Inflammatory macrophage treated with lipopolysaccharide for 4 hours (primary cell): ENCODE results near the gene PRKAG2.

ENCODE experiments used
- DNase-seq: peaks from one replicate; pipeline ENCODE4 v3.0.0-alpha.2; 2020

PRKAG2 gene

DNA sequence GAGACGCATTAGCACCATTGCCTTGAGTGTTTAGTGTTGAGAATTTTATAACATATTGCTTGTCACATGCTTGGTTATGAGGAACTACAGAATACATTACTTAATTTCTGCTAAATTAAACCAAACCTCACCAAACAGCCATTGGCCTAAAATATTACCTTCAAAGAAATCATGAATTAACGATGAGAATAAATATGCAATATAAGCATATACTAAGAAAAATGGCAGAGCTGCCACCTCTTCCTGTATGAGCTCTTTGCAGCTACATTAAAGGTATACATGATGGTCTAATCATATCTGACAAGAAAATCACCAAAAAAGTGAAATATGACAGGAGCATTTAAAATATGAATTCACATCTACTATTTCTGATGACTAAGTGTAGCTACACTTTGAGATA is 352.1 kb downstream of the PRKAG2 start:
- no peak for DNase-seq

- DNase-seq: no peak
These were observed 352.6 kb downstream of the PRKAG2 start for GRCh38 chr7:151524331-151524730.

- DNase-seq: peak; percentile 27
These were observed 356.3 kb downstream of the PRKAG2 start for GRCh38 chr7:151520419-151521261.

DNA sequence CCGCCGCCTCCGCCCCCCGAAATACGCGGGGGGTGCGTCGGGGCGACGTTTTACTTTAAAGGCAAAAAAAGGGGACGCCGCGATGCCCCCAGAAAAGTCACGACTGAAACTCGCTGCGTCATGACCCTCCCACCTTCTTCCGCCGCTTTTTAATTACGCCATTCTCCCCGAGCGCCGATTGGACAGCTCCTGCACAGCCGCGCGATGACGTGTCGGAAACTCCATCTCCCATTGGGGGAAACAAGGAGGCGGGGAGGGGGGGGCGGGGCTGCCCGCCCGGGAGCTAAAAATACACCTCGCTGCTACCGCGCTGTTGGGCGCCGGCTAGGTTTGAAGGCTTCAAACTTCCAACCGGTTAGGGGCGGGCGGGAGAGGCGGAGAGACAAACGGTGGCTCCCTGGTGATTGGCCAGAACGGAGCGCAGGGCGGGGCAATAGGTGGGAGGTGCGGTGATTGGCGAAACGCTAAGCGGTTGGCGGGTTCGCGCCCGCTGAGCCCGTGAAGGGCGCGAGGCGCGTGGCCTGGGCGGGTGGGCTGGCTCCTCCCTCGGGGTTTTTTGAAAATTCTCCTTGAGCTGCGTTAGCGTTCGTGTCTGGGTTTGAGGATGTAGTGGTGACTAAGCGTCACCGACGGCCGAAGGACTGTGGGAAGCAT is 357.0 kb downstream of the PRKAG2 start, which contains the start of gene RHEB:
RHEB (minus strand) TSS at position 131 of the 654 bp plus-strand sequence. CDS start 384 bp downstream, outside the sequence.
- DNase-seq: peak; percentile 100

GRCh38 chr7:151518947-151519764 is 357.8 kb downstream of the PRKAG2 start:
- DNase-seq: peak; percentile 63

GRCh38 chr7:151518105-151518946 is 358.6 kb downstream of the PRKAG2 start:
- peak; percentile 44 for DNase-seq

DNA sequence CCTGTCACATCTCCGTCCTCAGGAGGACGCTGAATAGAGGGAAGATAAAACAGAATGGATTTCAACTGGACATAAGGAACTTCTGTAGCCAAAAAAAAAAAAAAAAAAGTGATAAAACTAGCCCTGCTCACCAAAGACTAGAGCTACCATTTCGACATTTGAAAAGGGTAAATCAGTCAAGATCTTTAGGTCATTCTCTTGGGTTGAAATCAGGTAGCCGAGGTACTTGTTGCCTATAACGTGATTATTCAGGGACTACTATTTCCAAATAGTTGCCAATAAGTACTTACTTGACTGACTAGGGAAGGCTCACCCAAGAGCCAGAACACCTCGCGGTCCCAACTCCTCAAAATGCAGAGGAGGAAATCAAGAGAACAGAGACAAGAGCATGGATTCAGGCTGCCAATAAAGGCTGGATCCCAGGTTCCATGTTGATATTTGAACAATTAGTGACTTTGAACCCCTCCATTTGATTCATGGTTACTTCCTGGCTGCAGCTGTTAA is 359.3 kb downstream of the PRKAG2 start:
- DNase-seq: no peak

DNA sequence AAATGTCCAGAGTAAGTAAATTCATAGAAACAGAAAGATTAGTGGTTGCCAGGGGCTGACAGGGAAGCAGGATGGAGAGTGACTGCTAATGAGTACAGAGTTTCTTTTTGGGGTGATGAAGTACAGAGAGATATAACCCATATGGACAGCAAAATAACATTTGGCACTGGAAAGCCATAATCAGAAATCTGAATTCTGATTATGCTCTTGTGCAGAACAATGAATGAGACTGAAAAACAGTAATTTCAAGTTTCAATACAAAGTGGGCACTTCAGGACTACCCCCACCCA is 361.7 kb downstream of the PRKAG2 start:
- DNase-seq: no peak

DNA sequence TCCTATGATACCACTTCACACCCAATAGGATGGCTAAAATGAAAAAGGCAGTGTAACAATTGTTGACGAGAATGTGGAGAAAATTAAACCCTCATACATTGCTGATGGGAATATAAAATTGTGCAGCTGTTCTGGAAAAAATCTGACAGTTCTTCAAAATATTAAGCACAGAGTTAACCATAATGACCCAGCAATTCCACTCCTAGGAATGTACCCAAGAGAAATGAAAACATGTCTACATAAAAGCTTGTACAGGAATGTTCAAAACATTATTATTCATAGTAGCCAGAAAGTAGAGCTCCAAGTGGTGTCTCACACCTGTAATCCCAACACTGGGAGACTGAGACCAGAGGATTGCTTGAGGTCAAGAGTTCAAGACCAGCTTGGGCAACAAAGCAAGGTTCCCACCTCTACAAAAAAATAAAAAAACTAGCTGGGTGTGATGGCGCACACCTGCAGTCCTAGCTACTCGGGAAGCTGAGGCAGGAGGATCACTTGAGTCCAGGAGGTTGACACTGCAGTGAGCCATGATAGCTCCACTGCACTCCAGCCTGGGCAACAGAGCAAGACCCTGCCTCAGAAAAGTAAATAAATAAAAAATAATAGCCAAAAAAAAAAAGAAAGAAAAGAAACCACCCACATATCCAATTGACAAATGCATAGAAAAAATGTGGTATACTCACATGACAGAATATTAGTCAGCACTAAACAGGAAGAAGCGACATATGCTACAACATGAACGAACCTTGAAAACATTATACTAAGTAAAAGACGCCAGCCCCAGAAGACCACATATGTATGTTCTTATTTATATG is 362.2 kb downstream of the PRKAG2 start:
- peak; percentile 79 for DNase-seq

DNA sequence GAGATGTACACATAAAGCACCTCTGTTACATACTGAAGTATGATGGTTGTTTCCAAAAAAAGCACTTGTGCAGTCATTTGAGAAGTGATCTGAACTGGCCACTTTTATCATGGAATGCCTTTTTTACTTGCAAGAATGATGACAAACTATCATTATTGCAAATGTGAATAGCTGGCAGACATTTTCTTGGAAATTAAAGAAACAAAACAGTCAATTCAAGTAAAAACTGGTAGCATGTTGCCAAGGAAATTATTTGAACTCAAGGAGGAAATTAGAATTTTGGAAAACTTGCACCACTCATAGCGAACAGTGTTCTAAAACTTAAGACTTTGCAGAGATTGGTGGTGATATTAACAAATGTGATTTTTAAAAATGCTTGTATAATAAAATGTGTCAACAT is 363.8 kb downstream of the PRKAG2 start:
- DNase-seq: no peak

DNA sequence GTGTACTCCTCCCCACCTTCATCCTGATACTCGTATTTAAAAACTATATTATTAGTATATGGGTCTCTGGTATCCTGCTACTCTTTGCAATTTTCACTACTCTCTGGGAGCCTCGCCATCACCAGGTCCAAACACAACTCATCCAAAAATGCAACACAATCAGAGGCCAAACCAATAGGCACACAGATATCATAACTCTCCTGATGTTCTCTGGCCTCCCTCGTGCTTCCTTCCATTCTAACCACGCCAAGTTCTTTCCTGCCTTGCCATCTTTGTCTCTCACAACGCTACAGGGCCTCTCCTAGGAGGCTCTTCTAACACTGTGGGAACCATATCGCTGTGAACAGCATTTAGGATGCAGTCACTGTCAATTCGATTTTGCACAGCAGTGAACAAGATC is 364.6 kb downstream of the PRKAG2 start:
- no peak for DNase-seq

DNA sequence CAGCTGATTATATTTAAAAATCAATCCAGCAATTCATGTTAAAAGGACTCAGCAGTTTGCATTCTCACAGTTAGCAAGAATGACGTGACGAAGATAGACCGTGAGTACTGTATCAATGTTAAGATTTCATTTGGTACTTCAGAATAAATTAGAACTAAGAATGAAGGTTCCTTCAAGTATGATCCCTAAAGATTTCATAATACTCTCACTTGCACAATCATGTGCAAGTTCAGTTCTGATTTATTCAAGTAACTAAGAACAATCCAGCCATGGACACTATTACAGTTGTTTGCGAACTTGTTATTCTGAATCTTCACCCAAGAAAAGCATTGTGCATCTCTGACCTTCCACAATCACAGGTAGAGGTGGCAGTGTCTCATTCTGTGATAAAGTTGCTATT is 365.0 kb downstream of the PRKAG2 start:
- DNase-seq: peak; percentile 72

DNA sequence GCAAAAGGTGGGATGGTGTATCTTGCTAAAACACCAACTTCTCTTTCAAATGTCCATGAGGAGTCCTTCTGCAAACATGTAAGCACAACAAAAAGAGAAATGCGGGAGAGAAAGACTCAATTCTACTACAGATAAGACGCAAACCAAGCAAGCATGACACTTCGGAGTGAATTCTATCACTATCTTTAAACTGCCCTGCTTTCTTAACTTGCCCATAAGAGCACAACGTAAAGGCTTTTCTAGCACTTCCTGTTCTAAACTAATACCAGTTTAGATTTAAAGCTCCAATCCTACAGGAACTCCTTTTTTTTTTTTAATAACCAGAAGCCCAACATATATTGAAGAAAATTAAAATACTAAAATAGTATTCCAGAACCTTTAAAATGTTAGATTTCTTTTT is 365.6 kb downstream of the PRKAG2 start:
- DNase-seq: no peak

DNA sequence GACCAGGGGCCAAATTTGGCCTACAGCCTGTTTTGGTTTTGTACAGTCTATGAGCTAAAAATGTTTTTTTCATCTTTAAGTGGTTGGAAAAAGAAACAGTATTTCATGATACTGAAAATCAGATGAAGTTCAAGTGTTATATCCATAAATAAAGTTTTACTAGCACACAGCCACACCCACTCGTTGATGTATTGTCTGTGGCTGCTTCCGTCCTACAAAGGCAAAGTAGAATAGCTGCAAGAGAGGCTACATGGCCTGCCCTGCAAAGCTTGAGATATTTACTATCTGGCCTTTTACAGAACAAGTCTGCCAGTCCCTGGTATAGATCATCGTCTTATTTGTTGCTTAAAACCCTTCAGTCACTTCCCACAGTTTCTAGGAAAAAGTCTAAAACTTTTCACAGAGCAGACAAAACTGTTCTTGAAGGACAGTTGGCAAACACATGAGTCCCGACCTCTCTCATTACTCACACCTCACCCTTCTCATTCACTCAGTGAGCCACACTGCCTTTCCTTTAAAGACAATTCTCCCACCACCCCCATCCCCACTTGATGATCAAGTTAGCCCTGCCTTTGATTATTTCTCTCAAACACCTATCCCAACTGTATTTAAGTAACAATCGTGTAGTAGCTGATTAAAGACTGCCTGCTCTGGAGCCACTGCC is 367.1 kb downstream of the PRKAG2 start:
- no peak for DNase-seq

- no peak for DNase-seq
These were observed 367.9 kb downstream of the PRKAG2 start for GRCh38 chr7:151508991-151509390.

- no peak for DNase-seq
These were observed 369.1 kb downstream of the PRKAG2 start for GRCh38 chr7:151507806-151508205.

- DNase-seq: no peak
These were observed 370.0 kb downstream of the PRKAG2 start for GRCh38 chr7:151506901-151507382.
